ENCODE data around the gene ZBTB26. TPM values are rescaled to one million over a fixed set of nuclear protein-coding genes. Genes with fewer than 3 reads are reported as not detected.

ZBTB26 gene
- total RNA-seq: 1 to 10 TPM; 7.7 to 9.0 TPM

DNA sequence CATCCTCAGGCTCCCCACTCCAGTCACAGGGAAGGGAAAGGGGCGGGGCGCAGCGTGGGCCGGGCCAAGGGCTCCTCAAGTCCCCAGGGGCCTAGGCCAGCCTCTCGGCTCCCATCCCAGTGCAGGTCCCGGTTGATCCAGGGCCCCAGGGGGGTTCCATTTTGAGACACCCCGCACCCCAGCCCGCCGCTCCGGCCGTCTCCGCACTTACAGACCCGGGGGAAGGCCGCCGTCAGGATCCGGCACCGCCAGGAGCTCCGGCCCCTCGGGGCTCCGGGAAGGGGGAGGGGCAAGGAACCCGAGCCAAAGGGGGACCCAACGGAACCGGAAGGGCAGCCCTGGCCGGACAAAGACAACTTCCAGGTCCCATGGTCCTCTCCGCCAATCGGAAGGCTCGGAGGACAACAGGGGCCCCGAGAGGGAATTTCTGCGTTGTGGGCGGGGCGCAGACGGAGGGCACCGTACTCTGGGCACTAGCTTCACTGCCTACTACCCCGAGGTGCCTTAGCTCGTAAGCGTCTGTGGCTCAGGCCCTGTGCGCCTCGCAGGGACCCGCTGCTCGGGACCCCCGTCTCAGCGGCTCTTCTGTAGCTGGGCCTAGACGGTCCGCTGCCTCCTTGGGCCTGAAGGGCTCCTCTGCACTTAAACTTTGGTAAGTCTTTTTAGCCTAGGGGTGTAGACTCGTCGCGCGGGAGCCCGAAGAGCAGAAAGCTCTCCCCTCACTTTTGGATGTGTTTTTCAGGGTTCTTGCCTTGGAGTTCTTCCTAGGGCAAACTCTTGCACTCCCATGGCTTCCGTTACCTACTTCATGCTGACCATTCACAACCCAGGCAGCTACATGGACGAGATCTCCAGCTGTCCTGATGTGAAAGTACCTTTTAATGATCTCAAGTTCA lies at the start of gene ZBTB26:
ZBTB26 (minus strand) TSS at position 287 of the 896 bp plus-strand sequence. CDS start 11,578 bp downstream, outside the sequence.
- DNase-seq: peak; percentile 94
- Mint-ChIP-seq H3K4me1 (peaks cover 12% of the 10 kb centered on the region), H3K36me3 (peaks cover 8% of the 10 kb centered on the region), H3K27me3 (no peaks in the 10 kb centered on the region), H3K4me3 (no peak within 1 kb of the TSS), H3K27ac (peak within 1 kb of the TSS; percentile 92), H3K9me3 (ENCODE audit: low read depth) (no peaks in the 10 kb centered on the region)
- CTCF ChIA-PET: interaction anchor here (0.5 to 2.5 kb wide), 10 partner anchors 10 to 1479 kb away, joined by 3 to 14 read pairs (median 4); partner anchors contain the start of genes RABGAP1, RC3H2 and ZBTB6
- peak; percentile 98 for ATAC-seq

DNA sequence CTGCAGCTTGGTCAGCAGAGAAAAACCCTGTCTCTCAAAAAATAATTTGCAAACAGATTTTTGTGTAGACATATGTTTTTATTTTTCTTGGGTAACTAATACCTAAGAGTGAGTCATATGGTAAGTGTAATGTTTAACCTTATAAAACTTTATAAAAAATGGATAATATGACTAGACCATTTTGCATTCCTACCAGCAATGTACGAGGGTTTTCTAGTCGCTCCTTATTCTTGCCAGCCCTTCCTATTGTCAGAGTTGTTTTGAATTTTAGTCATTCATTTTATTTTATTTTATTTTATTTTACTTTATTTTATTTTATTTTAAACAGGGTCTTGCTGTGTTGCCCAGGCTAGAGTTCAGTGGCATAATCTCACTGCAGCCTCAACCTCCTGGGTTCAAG lies 47.3 kb upstream of the ZBTB26 start:
- no peak for ATAC-seq
- Mint-ChIP-seq H3K36me3 (peaks cover 6% of the 10 kb centered on the region), H3K4me3 (no peak overlapping the region), H3K27me3 (no peaks in the 10 kb centered on the region), H3K9me3 (ENCODE audit: low read depth) (no peaks in the 10 kb centered on the region), H3K27ac (no peak overlapping the region), H3K4me1 (no peaks in the 10 kb centered on the region)
- CTCF ChIA-PET: no interaction called here
- no peak for DNase-seq

DNA sequence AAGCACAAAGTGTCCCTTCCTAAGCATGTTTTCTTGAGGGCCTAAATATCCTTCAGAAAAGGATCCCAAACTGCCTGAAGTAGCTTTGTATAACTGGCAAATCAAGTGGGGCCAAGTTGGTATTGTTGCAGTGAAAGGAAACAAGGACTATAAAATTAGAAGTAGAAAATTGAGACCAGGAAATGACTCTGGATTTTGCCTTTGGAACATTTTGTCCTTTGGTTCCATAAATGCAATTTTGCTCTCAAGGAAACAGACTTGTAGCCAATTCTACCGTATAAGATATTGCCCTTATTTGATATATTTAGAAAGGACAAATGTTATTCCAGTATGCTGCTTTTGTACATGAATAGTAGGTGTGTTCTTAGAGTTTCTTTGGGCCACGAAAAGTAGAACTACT lies 43.9 kb upstream of the ZBTB26 start:
- Mint-ChIP-seq H3K27ac (no peak overlapping the region), H3K4me1 (no peaks in the 10 kb centered on the region), H3K36me3 (peaks cover 18% of the 10 kb centered on the region), H3K4me3 (no peak overlapping the region), H3K27me3 (no peaks in the 10 kb centered on the region), H3K9me3 (ENCODE audit: low read depth) (no peaks in the 10 kb centered on the region)
- no peak for DNase-seq
- CTCF ChIA-PET: interaction anchor here (0.9 to 1.3 kb wide), 3 partner anchors 9 to 44 kb away, joined by 3 read pairs; partner anchors contain the start of gene ZBTB26
- ATAC-seq: no peak

DNA sequence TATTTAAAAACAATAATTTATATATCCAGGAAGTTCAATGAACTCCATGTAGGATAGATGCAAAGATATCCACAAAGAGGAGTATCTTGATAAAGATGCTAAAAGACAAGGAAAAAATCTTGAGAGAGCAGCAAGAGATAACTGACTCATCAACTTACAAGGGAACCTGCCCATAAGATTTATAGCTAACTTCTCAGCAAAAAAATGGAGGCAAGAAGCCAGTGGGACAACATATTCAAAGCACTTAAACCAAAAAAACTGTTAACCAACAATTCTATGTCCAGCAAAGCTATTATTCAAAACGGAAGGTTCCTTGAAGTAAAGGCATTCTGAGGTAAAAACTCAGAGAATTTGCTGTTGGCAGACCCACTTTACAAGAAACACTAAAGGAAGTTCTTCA lies 29.8 kb upstream of the ZBTB26 start:
- Mint-ChIP-seq H3K27me3 (no peaks in the 10 kb centered on the region), H3K4me3 (no peak overlapping the region), H3K4me1 (no peaks in the 10 kb centered on the region), H3K36me3 (peaks cover 30% of the 10 kb centered on the region), H3K27ac (no peak overlapping the region), H3K9me3 (ENCODE audit: low read depth) (peaks cover 2% of the 10 kb centered on the region)
- CTCF ChIA-PET: no interaction called here
- no peak for DNase-seq
- no peak for ATAC-seq

DNA sequence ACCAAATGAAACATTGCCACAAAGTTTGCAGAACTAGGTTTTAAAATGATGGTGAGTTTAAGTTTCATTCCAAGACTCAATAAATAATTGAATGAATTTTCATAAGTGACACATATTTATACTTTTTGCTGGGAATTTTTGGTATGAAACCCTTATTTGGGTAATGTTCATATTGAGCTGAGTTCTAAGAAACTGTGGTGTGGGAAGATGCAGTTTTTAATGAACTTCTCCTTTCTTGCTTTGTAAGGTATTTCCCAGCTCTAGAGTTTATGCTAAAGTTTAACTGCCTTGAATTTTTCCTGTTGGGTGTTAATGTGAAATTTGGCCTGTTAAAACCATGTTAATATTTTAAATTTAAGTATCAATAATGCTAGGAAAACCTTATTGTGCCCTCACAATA lies 24.6 kb upstream of the ZBTB26 start:
- Mint-ChIP-seq H3K9me3 (ENCODE audit: low read depth) (peaks cover 2% of the 10 kb centered on the region), H3K27ac (no peak overlapping the region), H3K4me3 (no peak overlapping the region), H3K27me3 (no peaks in the 10 kb centered on the region), H3K36me3 (peaks cover 21% of the 10 kb centered on the region), H3K4me1 (no peaks in the 10 kb centered on the region)
- DNase-seq (no peak), ATAC-seq (no peak)
- CTCF ChIA-PET: no interaction called here

DNA sequence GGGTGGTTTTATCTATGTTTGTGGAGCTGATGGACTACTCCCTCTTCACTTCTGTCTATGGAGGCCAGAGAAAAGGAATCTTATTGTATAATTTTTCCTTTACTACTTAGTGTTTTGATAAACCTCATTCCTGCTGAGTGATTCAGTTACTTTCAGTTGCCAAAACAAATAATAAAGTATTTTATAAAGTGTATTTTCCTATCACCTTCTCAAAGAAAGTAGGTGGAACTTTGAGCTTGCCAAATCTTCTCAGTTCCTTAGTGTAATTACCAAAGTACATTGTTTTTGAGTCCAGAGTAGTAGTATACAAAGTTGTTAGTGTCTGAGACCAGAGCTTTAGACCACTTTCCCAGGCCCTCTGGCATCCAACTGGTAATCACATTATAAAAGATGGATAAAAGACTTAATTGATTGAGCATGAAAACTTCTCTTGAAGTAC lies 23.0 kb upstream of the ZBTB26 start:
- Mint-ChIP-seq H3K9me3 (ENCODE audit: low read depth) (no peaks in the 10 kb centered on the region), H3K27me3 (no peaks in the 10 kb centered on the region), H3K27ac (no peak overlapping the region), H3K36me3 (peaks cover 13% of the 10 kb centered on the region), H3K4me1 (peaks cover 3% of the 10 kb centered on the region), H3K4me3 (no peak overlapping the region)
- DNase-seq: no peak
- CTCF ChIA-PET: interaction anchor here (1.7 kb wide), 1 partner anchor 12 kb away, joined by 3 read pairs; no protein-coding TSS in a partner anchor
- no peak for ATAC-seq

- H3K36me3 Mint-ChIP-seq: peaks cover 4% of the 10 kb centered on the region
- no peaks in the 10 kb centered on the region for H3K27me3 Mint-ChIP-seq
- CTCF ChIA-PET: no interaction called here
- H3K4me3 Mint-ChIP-seq: no peak overlapping the region
- peaks cover 23% of the 10 kb centered on the region for H3K4me1 Mint-ChIP-seq
- DNase-seq (no peak), ATAC-seq (no peak)
- no peak overlapping the region for H3K27ac Mint-ChIP-seq
- no peaks in the 10 kb centered on the region for H3K9me3 Mint-ChIP-seq (ENCODE audit: low read depth)
Measured at GRCh38 chr9:122951056-122951455, 19.7 kb upstream of the ZBTB26 start.

- peaks cover 4% of the 10 kb centered on the region for H3K36me3 Mint-ChIP-seq
- ATAC-seq (no peak), DNase-seq (no peak)
- CTCF ChIA-PET: no interaction called here
- H3K27ac Mint-ChIP-seq: no peak overlapping the region
- no peaks in the 10 kb centered on the region for H3K27me3 Mint-ChIP-seq
- H3K4me1 Mint-ChIP-seq: peaks cover 31% of the 10 kb centered on the region
- H3K9me3 Mint-ChIP-seq (ENCODE audit: low read depth): no peaks in the 10 kb centered on the region
- H3K4me3 Mint-ChIP-seq: no peak overlapping the region
Measured at GRCh38 chr9:122950263-122950662, 19.0 kb upstream of the ZBTB26 start.

DNA sequence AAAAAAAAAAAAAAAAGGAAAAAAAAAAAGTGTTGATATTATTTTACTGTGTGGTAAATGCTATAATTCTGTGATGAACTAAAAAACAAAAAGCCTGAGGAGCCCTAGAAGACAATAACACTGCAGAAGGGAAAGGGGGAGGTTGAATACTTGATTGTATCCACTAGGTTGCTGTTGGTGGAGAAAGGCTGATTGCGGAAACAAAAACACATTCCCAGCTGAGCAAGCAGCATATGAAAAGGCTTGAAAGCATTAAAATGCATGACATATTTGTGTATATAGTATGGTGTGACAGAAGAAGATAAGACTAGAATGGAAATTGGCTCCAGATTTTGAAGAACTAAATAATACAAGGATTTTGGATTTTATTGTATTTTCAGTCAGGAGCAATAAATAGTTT lies 18.4 kb upstream of the ZBTB26 start:
- H3K4me1 Mint-ChIP-seq: peaks cover 36% of the 10 kb centered on the region
- no peak overlapping the region for H3K4me3 Mint-ChIP-seq
- no peak overlapping the region for H3K27ac Mint-ChIP-seq
- no peak for ATAC-seq
- peaks cover 5% of the 10 kb centered on the region for H3K36me3 Mint-ChIP-seq
- H3K27me3 Mint-ChIP-seq: no peaks in the 10 kb centered on the region
- no peak for DNase-seq
- CTCF ChIA-PET: interaction anchor here (0.6 kb wide), 1 partner anchor 138 kb away, joined by 3 read pairs; no protein-coding TSS in a partner anchor
- H3K9me3 Mint-ChIP-seq (ENCODE audit: low read depth): no peaks in the 10 kb centered on the region

DNA sequence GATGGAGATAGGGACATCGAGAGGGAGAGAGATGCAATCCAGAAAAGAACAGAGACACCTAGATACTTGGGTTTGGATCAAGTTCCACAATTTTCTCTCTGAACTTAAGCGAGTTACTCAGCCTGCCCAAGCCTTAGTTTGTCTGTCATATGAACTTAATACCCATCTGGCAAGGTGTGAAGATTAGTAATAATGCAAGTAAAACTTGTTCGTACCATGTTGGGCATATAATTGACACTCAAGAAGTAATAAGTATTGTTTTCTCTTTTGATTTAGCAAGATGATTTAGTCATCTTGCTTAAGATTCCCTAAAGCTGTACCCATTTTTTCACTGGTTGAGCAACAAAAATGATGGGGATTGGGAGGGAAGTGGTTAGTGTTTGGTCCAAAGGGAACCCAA lies 17.0 kb upstream of the ZBTB26 start:
- H3K36me3 Mint-ChIP-seq: peaks cover 5% of the 10 kb centered on the region
- H3K27me3 Mint-ChIP-seq: no peaks in the 10 kb centered on the region
- no peaks in the 10 kb centered on the region for H3K9me3 Mint-ChIP-seq (ENCODE audit: low read depth)
- H3K27ac Mint-ChIP-seq: peak overlapping the region; percentile 71
- DNase-seq (no peak), ATAC-seq (peak; percentile 78)
- CTCF ChIA-PET: interaction anchor here (1.2 to 1.9 kb wide), 2 partner anchors 43 to 44 kb away, joined by 3 to 7 read pairs; no protein-coding TSS in a partner anchor
- peaks cover 40% of the 10 kb centered on the region for H3K4me1 Mint-ChIP-seq
- peak overlapping the region; percentile 39 for H3K4me3 Mint-ChIP-seq

GRCh38 chr9:122946461-122947005 lies 15.2 kb upstream of the ZBTB26 start:
- Mint-ChIP-seq H3K4me3 (no peak overlapping the region), H3K27me3 (no peaks in the 10 kb centered on the region), H3K36me3 (peaks cover 5% of the 10 kb centered on the region), H3K9me3 (ENCODE audit: low read depth) (no peaks in the 10 kb centered on the region), H3K4me1 (peaks cover 52% of the 10 kb centered on the region), H3K27ac (no peak overlapping the region)
- no peak for ATAC-seq
- CTCF ChIA-PET: interaction anchor here (1.9 kb wide), 1 partner anchor 44 kb away, joined by 7 read pairs; no protein-coding TSS in a partner anchor
- no peak for DNase-seq

DNA sequence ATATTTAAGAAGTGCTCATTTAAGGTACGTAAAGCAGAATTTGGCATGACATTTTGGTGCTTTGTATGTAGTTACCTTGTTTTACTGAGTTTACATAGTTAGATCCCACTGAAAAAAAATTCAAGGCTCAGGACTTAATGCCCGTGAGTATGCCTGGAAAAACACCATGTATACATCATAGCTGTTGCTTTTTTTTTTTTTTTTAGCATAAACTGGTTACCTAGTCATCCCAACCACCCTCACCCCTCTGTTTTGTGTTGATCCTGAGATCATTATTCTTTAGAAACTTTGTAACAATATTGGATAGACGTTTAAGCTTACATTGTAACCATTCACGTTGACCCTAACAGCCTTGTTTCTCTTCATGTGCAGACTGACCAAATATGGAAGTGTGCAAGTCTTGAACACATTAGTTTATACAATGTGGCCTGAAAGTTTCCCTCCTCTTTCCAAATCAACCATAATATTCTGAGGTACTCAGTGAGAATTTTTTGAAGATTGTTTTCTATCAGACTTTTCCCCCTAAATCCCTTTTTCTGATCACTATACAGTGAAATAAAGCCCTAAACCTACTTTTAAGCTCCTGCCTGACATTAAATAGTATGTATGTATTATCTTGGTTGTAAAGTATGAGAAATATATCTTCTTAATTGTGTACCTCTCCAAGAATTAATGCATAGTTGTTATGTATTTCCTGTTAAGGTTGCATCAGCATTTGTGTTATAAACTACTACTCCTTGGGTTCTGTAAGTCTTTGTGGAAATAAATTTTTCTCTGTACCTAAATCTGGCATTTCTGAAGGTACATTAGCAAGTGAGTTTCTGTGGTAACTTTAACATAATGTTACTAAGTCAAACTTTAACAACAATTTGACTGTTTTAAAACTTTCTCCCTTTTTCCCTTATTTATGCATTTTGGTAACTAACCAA lies 13.9 kb upstream of the ZBTB26 start:
- Mint-ChIP-seq H3K4me3 (no peak overlapping the region), H3K4me1 (peaks cover 57% of the 10 kb centered on the region), H3K27ac (peak overlapping the region; percentile 34), H3K9me3 (ENCODE audit: low read depth) (no peaks in the 10 kb centered on the region), H3K36me3 (peaks cover 5% of the 10 kb centered on the region), H3K27me3 (no peaks in the 10 kb centered on the region)
- DNase-seq (no peak), ATAC-seq (no peak)
- CTCF ChIA-PET: no interaction called here
